ENCODE measurements around the gene MAP3K13. TPM values are rescaled to one million over a fixed set of nuclear protein-coding genes. Genes with fewer than 3 reads are reported as not detected.

MAP3K13 gene
- total RNA-seq, 2 donors from 2014 or later = 20.4 to 21.1 TPM

- DNase-seq = no peak
- Histone ChIP-seq H3K36me3 (ENCODE audit: control insufficient read depth, insufficient read depth, low read length) (no peaks in the 10 kb centered on the region), H3K27me3 (ENCODE audit: control insufficient read depth, insufficient read depth, low read length, poor library complexity, severe bottlenecking) (no peaks in the 10 kb centered on the region), H3K4me3 (ENCODE audit: low read length) (no peak overlapping the region), H3K9ac (ENCODE audit: extremely low read depth, low read length, poor library complexity, severe bottlenecking) (no peak overlapping the region), H3K4me1 (ENCODE audit: control insufficient read depth, insufficient read depth, low read length) (no peaks in the 10 kb centered on the region), H3K27ac (ENCODE audit: low read depth, low read length) (peak overlapping the region; percentile 78), H3K9me3 (ENCODE audit: control insufficient read depth, low read length) (no peaks in the 10 kb centered on the region)
- Mint-ChIP-seq H3K27ac (no peak overlapping the region), H3K9me3 (no peaks in the 10 kb centered on the region), H3K27me3 (ENCODE audit: insufficient read depth) (no peaks in the 10 kb centered on the region), H3K4me3 (no peak overlapping the region), H3K36me3 (ENCODE audit: low read depth) (no peaks in the 10 kb centered on the region), H3K4me1 (no peaks in the 10 kb centered on the region)
- no peak for TF ChIP-seq CTCF (conservative IDR thresholded peaks at IDR 0.05)
- WGBS, 2 experiments (ENCODE audit: insufficient coverage in 1 of 2, insufficient read length in 1 of 2) = 80 to 85% methylated on average over 1 to 5 of the region's 5 CpGs
Measured at GRCh38 chr3:185402561-185402960, 39.6 kb downstream of the MAP3K13 start.

- Histone ChIP-seq H3K9me3 (ENCODE audit: control insufficient read depth, low read length) (no peaks in the 10 kb centered on the region), H3K27ac (ENCODE audit: low read depth, low read length) (peak overlapping the region; percentile 78), H3K27me3 (ENCODE audit: control insufficient read depth, insufficient read depth, low read length, poor library complexity, severe bottlenecking) (no peaks in the 10 kb centered on the region), H3K4me3 (ENCODE audit: low read length) (no peak overlapping the region), H3K36me3 (ENCODE audit: control insufficient read depth, insufficient read depth, low read length) (no peaks in the 10 kb centered on the region), H3K9ac (ENCODE audit: extremely low read depth, low read length, poor library complexity, severe bottlenecking) (no peak overlapping the region), H3K4me1 (ENCODE audit: control insufficient read depth, insufficient read depth, low read length) (no peaks in the 10 kb centered on the region)
- no peak overlapping the region for H3K4me3 Mint-ChIP-seq
- no peak for TF ChIP-seq CTCF (conservative IDR thresholded peaks at IDR 0.05)
- H3K4me1 Mint-ChIP-seq = no peaks in the 10 kb centered on the region
- DNase-seq = no peak
- H3K27me3 Mint-ChIP-seq (ENCODE audit: insufficient read depth) = no peaks in the 10 kb centered on the region
- 90 to 100% methylated on average over 1 to 3 of the region's 3 CpGs for WGBS, 2 experiments (ENCODE audit: insufficient coverage in 1 of 2, insufficient read length in 1 of 2)
- no peak overlapping the region for H3K27ac Mint-ChIP-seq
- H3K36me3 Mint-ChIP-seq (ENCODE audit: low read depth) = no peaks in the 10 kb centered on the region
- no peaks in the 10 kb centered on the region for H3K9me3 Mint-ChIP-seq
Measured at GRCh38 chr3:185403002-185403401, 40.1 kb downstream of the MAP3K13 start.

GRCh38 chr3:185405243-185405642, 42.3 kb downstream of the MAP3K13 start:
- Histone ChIP-seq H3K27me3 (ENCODE audit: control insufficient read depth, insufficient read depth, low read length, poor library complexity, severe bottlenecking) (no peaks in the 10 kb centered on the region), H3K27ac (ENCODE audit: low read depth, low read length) (no peak overlapping the region), H3K36me3 (ENCODE audit: control insufficient read depth, insufficient read depth, low read length) (no peaks in the 10 kb centered on the region), H3K4me3 (ENCODE audit: low read length) (no peak overlapping the region), H3K4me1 (ENCODE audit: control insufficient read depth, insufficient read depth, low read length) (no peaks in the 10 kb centered on the region), H3K9me3 (ENCODE audit: control insufficient read depth, low read length) (no peaks in the 10 kb centered on the region), H3K9ac (ENCODE audit: extremely low read depth, low read length, poor library complexity, severe bottlenecking) (no peak overlapping the region)
- peaks cover 2% of the 10 kb centered on the region for H3K4me1 Mint-ChIP-seq
- H3K27me3 Mint-ChIP-seq (ENCODE audit: insufficient read depth) = no peaks in the 10 kb centered on the region
- no peak for DNase-seq
- H3K4me3 Mint-ChIP-seq = no peak overlapping the region
- no peak overlapping the region for H3K27ac Mint-ChIP-seq
- 94 to 100% methylated on average over 3 of the region's 4 CpGs for WGBS, 2 experiments (ENCODE audit: insufficient coverage in 1 of 2, insufficient read length in 1 of 2)
- no peaks in the 10 kb centered on the region for H3K36me3 Mint-ChIP-seq (ENCODE audit: low read depth)
- no peak for TF ChIP-seq CTCF (conservative IDR thresholded peaks at IDR 0.05)
- H3K9me3 Mint-ChIP-seq = no peaks in the 10 kb centered on the region
